Stimulated activated CD4-positive, alpha-beta T cell treated with anti-CD3 and anti-CD28 coated beads, Interleukin-12 subunit alpha, Interleukin-12 subunit beta, amount 100 ng/mL, for 4 hours (primary cell): ENCODE data around the gene OR10H1.
"Not testable (repeated sequence)": the region's sequence is repeated elsewhere in the genome, so short reads cannot be mapped to it uniquely, and the experiment has no call there.

Experiments used
- DNase-seq: peaks from one replicate; pipeline ENCODE4 v3.0.0-alpha.2; 2020

Gene OR10H1

DNA sequence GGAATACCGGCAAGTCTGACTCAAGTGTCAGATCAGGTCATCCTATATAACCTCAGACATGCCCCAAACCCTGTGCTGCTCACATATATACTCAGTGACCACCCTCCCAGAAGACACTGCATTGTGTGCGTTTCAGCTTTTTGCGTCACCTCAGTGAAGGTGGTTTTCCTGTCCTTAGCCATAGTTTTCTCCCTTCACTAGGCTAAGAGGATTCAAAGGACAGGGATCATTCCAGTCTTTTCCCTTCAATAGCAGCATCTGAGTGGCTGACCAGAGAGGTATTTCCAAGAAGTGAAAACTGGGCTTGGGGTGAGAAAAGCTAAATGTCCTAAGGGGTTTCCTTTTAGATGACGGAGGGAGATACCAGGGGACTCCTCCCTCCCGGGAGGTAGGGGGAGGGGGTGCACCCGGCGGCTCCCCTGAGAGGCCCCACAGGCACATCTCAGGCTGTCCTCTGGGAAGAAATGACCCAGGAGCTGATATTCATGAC, 12.7 kb upstream of the OR10H1 start:
- no peak for DNase-seq

DNA sequence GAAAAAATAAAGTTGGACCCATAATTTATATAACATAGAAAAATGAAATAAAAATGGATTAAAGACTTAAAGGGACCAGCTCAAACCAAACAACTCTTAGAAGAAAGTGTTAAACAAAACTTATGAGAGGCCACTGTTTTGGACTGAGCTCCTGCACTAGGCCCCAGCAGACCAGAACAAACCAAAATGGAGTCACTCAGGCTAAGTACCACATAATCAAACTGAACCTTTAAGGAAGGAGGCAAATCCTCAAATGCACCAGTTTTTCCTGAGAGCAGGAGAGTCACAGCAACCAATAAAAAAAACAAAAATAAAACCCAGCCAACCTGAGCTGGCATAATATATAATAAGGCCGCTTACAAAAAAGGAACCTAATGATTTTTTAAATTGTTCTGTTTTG, 10.3 kb upstream of the OR10H1 start:
- DNase-seq: no peak

DNA sequence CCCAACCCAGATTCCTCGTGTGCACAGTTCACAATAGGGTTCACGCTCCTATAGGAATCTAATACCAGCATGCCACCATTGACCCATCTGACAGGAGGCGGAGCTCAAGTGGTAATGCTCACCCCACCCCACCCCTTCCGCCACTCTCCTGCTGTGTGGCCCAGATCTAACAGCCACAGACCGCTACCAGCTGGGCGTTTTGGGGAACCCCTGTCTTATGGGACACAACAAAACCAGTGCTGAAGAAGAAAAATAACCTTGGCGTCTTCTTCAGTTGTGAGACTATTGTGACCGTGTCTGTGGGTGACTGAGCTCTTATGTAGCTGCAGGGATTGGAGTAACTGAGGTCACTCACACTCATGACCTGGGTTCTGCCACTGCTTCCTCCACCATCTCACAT, 5.2 kb upstream of the OR10H1 start:
- no peak for DNase-seq

DNA sequence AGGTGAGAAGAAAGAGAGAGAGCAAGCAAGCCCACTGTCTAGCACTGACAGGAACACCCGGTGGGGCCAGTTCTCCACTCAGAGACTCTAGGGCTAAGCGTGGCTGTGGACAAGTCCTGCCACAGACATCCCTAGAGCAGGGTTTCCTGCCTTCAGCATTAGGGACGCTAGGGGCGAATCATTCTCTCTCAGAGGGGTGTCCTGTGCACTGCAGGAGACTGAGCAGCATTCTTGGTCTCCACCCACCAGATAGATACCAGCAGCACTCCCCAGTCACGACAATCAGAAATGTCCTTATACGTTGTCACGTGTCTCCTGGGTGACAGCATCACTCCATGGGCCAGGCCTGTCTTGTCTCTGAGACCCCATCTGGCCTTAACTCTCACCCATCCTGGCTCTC, 1.5 kb downstream of the OR10H1 start:
- DNase-seq: no peak

DNA sequence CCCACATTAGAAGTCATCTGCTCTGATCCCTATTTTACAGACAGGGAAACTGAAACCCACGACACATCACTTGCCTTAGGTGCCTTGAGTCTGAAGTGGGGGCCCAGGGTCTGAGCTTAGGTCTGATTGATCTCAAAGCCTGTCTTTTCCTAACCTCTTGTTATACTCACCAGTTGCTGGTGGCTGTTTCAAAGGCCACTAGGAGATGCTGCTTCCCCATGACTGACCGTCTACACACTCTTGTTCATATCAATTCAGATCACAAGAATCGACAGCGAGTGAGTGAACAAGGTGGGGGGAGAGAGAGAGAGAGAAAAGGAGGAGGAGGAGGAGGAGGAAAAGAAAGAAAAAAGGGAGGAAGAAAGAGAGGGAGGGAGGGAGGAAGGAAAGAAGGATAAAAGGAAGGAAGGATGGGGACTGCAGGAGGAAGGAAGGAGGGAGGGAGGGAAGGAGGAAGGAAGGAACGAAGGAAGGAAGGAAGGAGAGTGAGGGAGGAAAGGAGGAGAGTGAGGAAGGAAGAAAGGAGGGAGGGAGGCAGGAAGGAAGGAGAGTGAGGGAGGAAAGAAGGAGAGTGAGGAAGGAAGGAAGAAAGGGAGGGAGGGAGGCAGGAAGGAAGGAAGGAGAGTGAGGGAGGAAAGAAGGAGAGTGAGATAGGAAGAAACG, 3.3 kb downstream of the OR10H1 start:
- no peak for DNase-seq

DNA sequence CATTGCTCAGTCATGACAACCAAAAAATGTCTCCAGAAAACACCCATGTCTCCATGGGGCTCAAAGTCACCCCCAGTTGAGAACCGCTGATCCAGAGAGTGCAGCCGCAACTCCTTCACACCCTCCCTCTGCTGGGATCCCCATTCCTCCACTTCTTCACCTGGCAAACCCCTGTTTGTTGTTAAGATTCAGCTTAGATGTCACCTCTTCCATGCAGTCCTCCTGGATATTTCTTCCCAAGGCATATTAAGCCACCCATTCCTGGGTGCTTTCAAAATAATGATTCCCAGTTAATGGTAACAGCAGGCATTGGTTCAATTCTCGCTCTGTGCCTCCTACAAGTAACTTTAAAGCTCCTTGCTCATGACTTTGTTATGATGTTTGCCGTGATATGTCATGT, 4.0 kb downstream of the OR10H1 start:
- DNase-seq: no peak

DNA sequence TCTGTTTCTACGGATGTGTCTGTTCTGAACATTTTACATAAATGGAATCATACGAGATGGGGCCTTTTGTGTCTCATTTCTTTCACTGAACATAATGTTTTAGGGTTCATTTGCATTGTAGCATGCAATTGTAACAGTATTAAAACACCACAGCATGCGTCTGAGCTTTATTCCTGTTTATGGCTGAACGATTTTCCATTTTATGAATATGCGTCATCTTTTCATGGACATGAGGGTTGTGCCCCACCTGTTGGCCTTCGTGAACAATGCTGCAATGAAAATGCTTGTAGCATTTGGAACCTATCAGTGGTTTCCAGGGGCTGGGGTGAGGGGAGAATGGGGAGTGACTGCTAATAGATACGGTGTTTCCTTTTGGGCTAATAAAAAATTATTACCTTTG, 5.1 kb downstream of the OR10H1 start:
- no peak for DNase-seq

DNA sequence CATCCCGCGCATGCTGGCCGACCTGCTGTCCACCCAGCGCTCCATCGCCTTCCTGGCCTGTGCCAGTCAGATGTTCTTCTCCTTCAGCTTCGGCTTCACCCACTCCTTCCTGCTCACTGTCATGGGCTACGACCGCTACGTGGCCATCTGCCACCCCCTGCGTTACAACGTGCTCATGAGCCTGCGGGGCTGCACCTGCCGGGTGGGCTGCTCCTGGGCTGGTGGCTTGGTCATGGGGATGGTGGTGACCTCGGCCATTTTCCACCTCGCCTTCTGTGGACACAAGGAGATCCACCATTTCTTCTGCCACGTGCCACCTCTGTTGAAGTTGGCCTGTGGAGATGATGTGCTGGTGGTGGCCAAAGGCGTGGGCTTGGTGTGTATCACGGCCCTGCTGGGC, 21.2 kb downstream of the OR10H1 start:
- not testable (repeated sequence) for DNase-seq

DNA sequence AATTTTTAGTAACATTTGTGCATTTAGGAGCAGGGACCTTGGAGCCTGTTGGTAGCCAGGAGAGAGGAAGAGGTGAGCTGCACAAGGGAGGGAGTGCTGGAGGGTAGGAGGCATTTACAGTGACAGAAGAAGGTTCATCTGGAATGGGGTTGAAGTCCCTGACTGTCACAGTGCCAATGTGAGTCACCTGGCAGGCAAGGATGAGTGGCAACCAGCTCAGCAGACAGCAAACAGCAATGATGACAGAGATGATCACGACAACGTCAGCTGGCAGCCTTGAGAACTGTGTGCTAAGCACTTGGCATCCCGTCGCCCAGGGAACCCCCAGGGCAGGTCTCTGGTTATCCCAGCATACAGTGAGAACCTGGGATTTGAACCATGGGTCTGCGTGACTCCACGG, 25.4 kb downstream of the OR10H1 start:
- no peak for DNase-seq

DNA sequence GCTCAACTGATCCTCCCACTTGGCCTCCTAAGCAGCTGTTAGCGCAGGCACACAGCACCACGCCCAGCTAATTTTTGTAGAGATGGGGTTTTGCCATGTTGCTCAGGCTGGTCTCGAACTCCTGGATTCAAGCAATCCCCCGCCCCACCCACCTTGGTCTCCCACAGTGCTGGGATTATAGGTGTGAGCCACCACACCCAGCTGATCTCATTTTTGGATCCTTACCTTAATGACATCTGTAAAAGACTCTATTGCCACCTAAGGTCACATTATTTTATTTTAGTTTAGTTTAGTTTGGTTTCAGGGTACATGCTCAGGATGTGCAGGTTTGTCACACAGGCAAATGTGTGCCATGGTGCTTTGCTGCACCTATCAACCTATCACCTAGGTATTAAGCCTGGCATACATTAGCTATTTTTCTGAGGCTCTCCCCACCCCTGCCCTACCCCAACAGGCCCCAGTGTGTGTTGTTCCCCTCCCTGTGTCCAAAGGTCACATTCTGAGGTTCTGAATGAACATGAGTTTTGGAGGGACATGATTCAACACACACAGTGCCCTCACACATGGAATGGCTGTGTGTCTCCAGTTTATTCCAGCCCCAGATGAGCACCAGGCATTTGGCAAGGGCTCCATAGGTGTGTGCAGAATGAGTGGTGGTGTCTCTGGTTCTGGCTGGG, 26.7 kb downstream of the OR10H1 start:
- DNase-seq: no peak

DNA sequence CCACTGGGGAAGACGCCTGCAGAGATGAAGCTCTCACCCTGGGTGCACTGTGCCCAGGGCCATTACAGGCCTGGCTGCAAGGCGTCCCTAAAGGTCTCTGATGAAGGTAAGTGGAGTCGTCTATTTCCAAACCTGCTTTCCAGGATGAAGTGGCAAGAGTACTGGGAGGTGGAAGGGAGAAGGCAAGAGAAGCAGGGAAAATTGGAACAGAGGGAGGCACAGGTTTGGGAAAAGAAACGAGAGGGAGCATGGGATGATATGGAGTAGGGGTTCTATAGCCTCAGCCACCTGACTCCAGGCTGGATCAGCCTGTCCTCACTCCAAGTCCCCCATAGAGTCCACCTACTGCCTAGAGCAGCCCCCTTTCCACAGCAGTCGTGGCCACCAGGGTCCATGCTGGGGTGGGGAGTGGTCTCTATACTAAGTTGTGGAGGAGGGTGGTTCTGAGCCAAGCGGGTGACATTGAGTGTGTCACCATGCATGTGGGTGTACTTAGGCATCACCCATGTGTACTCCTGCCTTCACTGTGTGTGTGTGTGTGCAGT, 27.8 kb downstream of the OR10H1 start, which contains the start of gene OR10H5:
Gene OR10H5, plus strand, starts transcription at position 51 of the 545 bp plus-strand sequence. CDS start 6,388 bp downstream, outside the sequence.
- DNase-seq: no peak

DNA sequence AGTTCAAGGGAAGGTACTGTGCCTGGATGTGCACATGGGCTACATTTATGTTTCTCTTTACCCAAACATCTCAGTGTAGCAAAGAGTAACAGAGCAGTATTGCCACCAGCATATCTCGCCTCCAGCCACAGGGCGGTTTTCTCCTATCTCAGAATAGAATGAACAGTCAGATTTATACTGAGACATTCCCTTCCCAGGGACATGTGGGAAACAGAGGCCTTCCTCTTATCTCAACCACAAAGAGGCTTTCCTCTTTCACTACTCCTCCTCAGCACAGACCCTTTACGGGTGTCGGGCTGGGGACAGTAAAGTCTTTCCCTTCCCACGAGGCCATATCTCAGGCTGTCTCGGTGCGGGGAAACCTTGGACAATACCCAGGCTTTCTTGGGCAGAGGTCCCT, 32.6 kb downstream of the OR10H1 start:
- not testable (repeated sequence) for DNase-seq

DNA sequence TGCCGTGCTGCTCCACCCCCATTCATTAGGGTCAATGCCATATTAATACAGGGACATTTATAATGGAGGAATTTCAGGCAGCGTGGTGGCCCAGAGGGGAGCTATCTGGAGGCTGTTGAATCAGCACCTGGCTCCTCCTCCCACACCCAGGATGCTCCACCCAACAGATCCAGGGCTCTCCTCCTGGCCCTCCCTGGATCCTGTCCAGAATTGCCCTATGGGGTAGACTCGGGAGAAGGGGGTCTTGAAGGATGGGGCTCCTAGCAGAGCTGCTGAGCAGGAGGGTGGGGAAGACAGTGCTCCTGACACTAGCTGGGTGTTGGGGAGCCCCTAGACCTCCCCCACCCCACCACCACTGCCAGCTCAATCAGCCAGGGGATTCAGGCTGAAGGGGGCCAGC, 33.3 kb downstream of the OR10H1 start:
- DNase-seq: no peak

DNA sequence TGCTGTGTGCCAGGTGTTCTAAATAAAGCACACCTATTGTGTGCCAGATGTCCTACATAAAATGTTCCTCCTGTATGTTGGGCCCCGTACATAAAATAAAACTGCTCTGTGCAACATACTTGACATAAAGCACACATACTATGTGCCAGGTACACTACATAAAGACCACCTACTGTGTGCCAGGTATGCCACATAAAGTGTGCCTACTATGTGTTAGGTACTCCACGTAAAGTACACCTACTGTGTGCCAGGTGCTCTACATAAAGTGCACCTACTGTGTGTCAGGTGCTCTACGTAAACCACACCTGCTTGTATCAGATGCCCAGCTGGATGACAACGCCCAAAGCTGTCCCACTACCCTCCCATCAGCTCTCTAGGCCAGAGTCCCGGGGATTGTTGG, 33.8 kb downstream of the OR10H1 start:
- DNase-seq: no peak

DNA sequence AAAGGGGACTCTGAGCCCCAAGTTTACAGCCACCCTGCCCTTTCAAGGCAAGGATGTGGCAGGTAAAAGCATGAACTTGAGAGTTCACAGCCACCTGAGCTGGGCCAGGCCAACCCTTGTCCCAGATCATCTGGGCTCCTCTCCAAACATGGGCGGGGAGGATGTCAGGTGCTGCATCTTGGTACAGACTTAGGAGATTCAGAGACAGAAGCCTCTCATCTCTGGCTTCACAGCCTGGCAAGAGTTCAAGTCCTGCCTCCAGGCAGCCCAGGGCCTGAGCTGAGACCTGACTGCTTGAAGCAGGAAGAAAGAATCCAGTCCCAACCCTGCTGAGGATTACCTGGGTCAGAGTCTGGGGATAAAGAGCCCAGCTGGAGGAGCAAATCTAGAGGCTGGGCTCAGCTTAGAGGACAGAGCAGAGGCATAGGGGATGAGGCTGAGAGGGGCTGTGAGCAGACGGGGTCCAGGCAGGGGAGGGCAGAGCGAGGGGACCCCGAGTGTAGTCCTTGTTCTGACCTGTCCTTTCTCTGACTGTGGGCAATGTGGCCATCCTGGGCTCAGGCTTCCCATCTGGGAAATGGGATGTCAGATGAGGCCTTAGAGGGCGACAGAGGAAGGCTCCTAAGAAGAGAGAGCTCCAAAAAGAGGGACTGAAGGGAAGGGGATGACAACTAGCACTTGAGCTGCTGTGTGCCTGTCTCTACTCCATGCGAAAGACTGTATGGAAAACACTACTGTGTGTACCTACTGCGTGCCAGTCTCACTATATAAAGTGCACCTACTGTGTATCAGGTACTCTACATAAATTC, 34.6 kb downstream of the OR10H1 start:
- no peak for DNase-seq

DNA sequence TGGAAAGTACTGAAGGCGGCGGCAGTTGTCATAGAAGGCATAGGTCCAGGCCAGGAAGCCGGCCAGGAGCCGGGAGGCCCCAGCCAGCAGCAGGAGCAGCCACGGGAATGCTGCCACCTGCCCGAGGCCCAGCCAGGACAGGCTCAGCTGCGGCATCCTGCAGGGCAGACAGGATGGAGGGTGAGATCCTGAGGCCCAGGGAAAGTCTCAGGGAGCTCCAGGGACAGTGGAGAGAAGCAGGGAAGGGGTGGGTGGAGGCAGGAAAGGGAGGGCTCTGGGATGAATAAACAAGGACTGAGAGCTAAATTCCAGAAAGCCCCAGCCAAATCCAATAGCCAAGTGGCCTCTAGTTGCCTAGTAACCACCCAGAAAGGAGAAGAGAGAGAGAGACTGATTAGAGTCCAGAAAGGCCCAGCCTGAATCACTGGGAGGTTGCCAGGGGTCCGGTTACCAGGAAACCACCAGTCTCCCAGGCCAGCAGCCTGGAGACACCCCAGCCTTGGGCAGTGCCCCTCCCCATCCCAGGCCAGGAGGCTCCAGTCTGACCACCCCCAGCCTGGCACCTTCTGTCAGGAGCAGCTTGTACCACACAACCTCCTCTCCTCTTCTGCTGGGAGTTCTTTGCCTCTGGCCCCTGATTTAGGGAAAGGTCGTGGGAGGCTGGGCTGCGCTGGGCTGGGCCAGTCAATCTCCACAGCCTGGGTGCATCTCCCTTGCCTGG, 35.5 kb downstream of the OR10H1 start:
- no peak for DNase-seq

DNA sequence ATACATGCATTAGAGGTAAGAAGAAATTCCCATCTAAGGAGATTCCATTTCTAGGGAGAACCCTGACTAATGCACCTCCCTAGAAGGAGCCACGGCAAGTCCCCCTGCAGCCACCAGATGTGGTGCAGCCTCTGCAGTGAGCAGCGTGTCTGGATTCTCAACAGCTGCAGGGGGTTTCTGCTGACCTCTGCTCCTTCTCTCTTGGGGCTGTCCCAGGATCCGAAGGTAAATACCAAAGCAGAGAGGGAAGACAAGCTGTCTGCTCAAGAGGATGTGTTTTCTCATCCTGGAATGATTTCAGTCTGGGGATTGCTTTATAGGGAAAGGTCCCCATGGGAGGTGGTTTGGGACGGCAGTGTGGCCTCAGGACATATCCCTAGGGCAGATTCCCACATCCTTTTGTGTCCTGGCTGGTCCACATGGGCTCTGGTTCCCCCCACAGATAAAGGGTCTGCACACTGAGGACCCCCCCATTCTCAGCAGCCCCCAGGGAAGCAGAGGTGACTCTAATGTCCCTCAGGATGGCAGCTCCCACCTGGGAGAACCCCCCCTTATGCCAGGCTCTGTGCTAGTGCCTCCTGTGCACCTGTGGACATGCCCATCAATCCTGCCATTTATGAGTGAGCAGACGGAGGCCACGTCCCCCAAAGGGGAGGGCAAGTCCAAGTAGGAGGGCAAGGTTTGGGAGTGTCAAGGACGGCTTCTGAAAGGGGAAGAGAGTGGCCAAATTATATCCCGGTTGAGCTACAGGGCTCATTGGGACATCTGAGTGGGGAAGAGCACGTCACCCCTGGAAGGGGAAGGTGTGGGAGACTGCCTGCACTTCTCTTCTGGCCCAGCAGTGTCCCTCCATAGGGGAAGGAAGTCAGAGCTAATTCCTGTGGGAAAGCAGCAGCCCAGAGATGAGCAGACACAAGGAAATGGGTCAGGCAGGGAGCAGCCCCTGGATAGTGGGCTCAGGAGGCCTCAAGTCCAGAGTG, 38.2 kb downstream of the OR10H1 start:
- DNase-seq: no peak

DNA sequence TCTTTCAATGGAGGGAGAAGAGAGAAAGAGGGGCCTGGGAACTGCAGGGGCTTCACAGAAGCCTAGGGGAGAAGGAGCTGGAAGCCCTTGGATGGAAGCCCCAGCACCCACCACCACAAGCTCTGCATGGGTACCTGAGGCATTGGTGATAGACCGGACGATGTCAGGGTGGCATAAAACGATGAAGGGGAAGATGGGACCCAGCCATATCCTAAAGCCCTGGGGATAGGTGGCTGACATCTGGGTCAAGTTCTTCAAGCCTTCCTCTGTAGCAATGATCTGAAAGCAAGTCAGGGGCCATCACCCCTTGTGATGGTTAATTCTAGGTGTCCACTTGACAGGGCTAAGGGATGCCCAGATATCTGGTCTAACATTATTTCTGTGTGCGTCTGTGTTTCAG, 39.2 kb downstream of the OR10H1 start:
- DNase-seq: no peak

DNA sequence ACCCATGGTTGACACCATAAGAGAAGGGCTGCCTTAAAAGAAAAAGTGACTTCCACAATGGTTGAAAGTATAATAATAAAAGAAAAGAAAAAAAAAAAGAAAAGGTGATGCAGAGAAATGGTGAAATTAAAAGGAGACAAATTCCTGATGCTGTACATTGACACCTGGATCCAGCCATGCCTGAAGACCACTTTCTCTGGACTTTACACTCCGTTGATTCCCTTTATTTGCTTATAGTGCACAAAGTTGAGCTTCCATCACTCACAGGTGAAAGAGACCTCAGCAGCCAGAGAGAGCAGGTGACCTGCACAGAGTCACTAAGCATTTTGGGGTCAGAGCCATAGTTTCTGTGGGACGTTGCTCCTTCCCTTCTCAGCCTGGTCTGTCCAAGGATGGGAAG, 40.2 kb downstream of the OR10H1 start:
- no peak for DNase-seq

DNA sequence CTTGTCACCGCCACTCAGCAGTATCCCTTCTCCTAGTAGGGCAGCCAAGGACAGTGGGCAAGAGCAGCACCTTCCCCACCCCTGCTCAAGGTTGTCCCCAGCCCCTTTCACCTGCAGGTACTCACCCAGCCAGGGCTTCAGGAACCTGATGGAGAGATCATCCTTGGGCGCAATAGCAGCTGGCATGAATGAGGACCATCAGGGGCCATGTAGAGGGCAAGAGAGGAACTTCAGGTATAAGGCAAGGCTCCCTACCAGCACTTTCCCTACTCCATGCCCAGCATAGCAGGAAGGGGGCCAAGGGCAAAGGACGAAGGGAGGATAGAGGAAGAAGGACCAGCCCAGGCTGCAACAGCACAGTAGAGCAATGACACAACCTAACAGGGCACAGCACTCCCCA, 41.3 kb downstream of the OR10H1 start:
- not testable (repeated sequence) for DNase-seq

DNA sequence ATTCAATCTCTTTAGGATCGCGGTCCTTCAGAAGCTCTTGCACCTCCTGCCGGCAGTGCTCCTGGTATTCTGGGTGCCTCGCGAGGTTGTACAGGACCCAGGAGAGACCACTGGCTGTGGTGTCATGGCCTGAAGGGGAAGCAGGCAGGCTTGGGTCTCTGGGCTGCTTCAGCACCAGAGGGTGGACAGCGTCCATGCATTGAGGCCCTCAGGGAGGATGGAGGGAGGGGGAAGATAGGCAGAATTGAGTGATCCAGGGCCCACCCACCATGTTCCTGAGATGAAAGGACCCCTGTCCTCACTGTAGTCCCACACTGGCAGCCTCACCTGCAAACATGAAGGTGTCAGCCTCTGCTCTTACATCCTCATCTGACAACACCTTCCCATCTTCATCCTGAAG, 45.9 kb downstream of the OR10H1 start:
- DNase-seq: no peak
